ENCODE results near the gene TAS2R4.

The TAS2R4 gene, protein sequence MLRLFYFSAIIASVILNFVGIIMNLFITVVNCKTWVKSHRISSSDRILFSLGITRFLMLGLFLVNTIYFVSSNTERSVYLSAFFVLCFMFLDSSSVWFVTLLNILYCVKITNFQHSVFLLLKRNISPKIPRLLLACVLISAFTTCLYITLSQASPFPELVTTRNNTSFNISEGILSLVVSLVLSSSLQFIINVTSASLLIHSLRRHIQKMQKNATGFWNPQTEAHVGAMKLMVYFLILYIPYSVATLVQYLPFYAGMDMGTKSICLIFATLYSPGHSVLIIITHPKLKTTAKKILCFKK

DNA sequence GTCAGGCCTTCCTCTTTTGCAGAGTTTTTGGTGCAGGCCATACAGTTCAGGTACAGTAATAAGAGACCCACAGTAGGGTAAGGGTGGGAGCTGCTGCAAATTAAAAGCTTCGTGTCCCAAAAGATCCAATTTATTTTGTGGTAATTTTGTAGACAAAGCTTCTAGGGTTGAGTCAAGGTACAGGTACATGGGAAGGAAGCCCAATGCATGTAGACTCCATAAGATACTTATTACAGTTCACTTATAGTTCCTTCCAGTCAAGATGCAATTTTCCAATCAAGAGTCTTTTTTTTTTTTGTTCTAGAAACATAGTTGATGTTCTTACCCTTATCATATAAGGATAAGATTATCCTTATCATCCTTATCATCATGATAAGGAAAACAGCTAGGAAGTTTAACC lies at the start of gene TAS2R4:
TAS2R4 (plus strand) TSS at position 301 of the 400 bp plus-strand sequence. CDS start 1,815 bp downstream, outside the sequence.
- TF ChIP-seq, protein P1, sequence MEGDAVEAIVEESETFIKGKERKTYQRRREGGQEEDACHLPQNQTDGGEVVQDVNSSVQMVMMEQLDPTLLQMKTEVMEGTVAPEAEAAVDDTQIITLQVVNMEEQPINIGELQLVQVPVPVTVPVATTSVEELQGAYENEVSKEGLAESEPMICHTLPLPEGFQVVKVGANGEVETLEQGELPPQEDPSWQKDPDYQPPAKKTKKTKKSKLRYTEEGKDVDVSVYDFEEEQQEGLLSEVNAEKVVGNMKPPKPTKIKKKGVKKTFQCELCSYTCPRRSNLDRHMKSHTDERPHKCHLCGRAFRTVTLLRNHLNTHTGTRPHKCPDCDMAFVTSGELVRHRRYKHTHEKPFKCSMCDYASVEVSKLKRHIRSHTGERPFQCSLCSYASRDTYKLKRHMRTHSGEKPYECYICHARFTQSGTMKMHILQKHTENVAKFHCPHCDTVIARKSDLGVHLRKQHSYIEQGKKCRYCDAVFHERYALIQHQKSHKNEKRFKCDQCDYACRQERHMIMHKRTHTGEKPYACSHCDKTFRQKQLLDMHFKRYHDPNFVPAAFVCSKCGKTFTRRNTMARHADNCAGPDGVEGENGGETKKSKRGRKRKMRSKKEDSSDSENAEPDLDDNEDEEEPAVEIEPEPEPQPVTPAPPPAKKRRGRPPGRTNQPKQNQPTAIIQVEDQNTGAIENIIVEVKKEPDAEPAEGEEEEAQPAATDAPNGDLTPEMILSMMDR (IDR thresholded peaks at IDR 0.05; ENCODE audit: control insufficient read depth, insufficient read depth, low read depth, low read length, missing control alignments) = no peak
- DNase-seq (ENCODE audit: low read depth) = no peak
- H3K4me3 ChIP-seq (ENCODE audit: control insufficient read depth, low read depth, low read length) = no peak within 1 kb of the TSS

DNA sequence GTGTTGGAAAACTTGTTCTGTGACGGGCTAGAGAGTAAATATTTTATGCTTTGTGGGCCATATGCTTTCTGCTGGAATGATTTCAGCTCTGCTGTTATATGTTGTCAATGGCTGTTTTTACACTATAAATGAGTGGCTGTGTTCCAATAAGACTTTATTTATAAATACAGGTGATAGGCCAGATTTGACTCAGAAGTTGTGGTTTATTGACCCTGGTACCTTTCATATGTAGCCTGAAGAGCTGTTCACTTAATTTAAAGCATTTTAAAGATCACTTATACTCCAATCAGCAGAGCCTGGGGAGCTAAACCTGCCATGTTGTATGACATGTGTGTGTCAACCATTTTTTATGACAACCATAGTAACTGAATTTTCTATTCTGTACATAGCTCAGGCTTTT lies 47.5 kb upstream of the TAS2R4 start:
- DNase-seq (ENCODE audit: low read depth) = no peak
- TF ChIP-seq, protein P1 (IDR thresholded peaks at IDR 0.05; ENCODE audit: control insufficient read depth, insufficient read depth, low read depth, low read length, missing control alignments) = no peak

DNA sequence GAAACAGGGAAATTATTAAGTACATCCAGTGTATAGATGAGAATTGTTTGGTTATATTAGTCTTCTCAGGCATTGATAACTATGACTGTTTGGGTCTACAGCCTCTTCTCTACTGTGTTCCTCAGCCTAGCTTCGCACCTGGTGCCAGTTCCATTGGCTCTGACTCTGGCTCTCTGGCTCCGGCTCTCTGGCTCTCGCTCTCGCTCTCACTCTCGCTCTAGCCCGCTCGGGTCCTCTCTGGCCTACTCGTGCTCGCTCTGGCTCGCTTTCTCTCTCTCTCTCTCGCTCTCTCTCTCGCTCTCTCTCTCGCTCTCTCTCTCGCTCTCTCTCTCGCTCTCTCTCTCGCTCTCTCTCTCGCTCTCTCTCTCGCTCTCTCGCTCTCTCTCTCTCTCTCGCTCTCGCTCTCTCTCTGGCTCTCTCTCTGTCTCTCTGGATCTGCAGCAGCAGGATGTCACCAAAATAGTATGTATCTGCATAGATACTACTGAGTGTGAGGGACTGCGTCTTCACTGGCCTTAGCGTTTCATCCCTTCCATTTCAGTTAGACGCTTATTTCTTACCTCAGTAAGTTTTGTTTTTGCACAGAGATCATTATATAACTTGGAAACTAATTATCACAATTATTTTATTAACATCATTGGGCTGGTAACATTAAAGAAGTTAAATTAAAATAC lies 44.9 kb upstream of the TAS2R4 start:
- TF ChIP-seq, protein P1 (IDR thresholded peaks at IDR 0.05; ENCODE audit: control insufficient read depth, insufficient read depth, low read depth, low read length, missing control alignments) = no peak
- no peak for DNase-seq (ENCODE audit: low read depth)
- no peak overlapping the region for H3K4me3 ChIP-seq (ENCODE audit: control insufficient read depth, low read depth, low read length)

More for the DNA sequence above, 47.5 kb upstream of the TAS2R4 start:
- H3K4me3 ChIP-seq (ENCODE audit: control insufficient read depth, low read depth, low read length) = no peak overlapping the region

DNA sequence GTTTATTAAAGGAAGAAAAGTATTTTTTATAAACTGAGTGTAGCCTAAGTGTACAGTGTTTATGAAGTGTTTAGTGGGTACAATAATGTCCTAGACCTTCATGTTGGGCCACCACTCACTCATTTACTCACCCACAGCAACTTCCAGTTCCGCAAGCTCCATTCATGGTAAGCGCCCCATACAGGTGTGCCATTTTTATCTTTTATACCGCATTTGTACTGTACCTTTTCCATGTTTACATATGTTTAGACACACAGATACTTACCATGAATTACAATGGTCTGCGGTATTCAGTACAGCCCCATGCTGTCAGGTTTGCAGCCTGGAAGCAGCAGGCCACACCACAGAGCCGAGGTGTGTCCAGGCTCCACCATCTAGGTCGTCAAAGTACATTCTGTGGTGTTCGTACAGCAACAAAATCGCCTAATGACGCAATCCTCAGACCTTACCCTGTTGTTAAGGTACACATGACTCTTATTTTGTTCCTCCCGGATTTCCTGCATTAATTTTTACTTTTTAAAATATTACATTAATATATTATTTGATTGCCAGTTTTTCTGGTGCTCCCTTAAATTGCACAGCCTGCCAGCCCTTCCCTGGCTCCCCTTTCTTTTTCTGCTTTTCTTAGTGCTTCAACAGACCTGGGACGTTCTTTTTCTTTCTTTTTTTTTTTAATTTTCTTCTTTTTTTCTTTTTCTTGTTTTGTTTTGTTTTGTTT lies 39.2 kb upstream of the TAS2R4 start:
- DNase-seq (ENCODE audit: low read depth) = no peak
- H3K4me3 ChIP-seq (ENCODE audit: control insufficient read depth, low read depth, low read length) = peak overlapping the region; percentile 70
- TF ChIP-seq, protein P1 (IDR thresholded peaks at IDR 0.05; ENCODE audit: control insufficient read depth, insufficient read depth, low read depth, low read length, missing control alignments) = no peak

DNA sequence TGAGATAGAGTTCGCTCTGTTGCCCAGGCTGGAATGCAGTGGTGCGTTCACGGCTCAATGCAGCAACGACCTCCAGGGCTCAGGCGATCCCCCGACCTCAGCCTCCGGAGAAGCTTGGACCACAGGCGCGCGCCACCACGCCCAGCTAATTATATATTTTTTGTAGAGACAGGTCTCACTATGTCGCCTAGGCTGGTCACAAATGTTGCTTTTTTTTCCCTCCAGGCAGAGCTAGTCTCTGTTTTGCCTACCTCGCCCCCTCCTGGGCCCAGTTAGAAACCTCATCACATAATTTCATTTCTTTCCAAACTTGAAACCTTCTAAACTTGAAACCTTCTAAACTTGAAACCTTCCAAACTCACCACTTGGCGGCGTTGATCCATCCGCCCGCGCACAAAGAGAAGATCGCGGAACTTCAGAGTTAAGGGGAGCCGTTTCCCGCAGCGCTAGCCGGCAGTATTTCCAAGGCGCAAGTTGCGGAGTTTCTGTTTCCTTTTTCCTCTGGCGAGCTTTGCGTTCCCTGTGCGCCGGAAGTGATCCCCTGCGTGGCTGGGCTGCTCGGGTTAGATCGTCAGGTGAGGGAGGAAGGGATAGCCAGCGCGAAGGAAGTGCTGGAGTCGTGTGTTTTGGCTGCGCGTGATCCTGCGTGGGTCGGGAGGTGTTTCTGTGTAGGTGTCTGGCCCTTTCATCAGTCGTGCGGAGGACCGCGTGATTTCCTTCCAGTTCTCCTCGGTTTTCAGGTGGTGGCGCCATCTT lies 38.5 kb upstream of the TAS2R4 start, which contains the start of gene SSBP1:
SSBP1 (plus strand) TSS at position 523 of the 756 bp plus-strand sequence. CDS start 809 bp downstream, outside the sequence.
- TF ChIP-seq, protein P1 (IDR thresholded peaks at IDR 0.05; ENCODE audit: control insufficient read depth, insufficient read depth, low read depth, low read length, missing control alignments) = peak; percentile 85
- peak within 1 kb of the TSS; percentile 70 for H3K4me3 ChIP-seq (ENCODE audit: control insufficient read depth, low read depth, low read length)
- peak; percentile 88 for DNase-seq (ENCODE audit: low read depth)

DNA sequence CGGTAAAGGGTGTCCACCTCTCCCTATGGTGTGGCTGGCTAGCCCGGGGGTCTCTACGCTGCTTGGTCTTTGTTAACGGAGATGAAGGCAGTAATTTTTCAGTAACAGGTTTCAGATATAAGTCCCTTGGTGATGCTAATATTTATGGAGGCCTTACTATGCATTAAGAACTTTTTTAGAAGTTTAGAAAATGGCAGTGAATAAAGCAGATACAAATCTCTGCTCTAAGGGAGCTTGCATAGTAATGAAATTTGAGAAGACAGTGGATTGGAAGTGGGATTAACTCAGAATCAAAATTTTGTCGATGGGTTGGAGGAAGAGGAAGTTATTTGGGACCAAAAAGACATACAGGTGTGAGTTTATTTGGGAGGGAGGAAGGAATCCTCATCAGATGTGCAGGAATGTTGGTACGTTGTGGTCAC lies 37.9 kb upstream of the TAS2R4 start:
- DNase-seq (ENCODE audit: low read depth) = no peak
- TF ChIP-seq, protein P1 (IDR thresholded peaks at IDR 0.05; ENCODE audit: control insufficient read depth, insufficient read depth, low read depth, low read length, missing control alignments) = no peak
- H3K4me3 ChIP-seq (ENCODE audit: control insufficient read depth, low read depth, low read length) = peak overlapping the region; percentile 70
